NB4 (cell line): Measurements from ENCODE around the gene AKT3.

Source experiments
- CTCF ChIP-seq: IDR thresholded peaks from one replicate; pipeline ENCODE4 v1.5.1; 2012; ENCODE audit warnings: low read depth, low read length
- POLR2A ChIP-seq: IDR thresholded peaks from 2 replicates; pipeline ENCODE4 v1.6.1; 2011; ENCODE audit warnings: mild to moderate bottlenecking; ENCODE audit not compliant: insufficient read length; ENCODE audit errors: extremely low read depth

DNA sequence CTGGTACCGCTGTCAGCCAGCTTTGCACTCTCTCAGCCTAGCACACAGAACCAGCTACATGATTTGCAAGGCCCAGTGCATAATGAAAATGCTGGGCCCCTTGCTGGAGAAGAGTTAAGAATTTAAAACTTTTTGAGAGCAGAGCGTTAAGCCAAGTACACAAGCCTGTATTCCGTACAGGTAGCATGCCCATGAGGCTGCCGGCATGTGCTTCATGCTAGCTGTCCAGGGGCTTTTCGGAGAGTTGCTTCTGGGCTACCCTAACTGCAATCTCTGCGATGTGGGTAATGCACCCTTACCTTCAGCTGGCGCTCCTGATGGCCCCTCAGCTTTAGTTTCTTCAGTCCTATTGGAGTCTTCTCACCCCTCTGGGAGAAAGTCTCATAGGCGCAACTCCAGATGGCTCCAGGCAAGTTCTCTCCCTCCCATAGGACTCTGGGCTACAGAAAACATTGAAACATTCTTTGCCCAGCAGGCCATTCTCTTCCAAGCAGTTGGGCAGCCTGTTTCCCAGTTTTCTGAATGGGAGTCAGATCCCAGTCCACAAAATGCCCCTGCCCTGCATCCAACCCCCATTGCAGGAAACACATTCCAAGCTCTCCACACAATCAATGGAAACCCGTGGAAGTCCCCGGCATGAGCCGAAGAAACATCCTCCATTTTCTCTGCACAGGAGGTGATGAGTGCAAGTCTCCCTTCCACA, 5.7 kb upstream of the AKT3 start:
- no peak for TF ChIP-seq POLR2A
- TF ChIP-seq CTCF, result no peak
